ENCODE results near the gene MS4A3.

MS4A3 gene

DNA sequence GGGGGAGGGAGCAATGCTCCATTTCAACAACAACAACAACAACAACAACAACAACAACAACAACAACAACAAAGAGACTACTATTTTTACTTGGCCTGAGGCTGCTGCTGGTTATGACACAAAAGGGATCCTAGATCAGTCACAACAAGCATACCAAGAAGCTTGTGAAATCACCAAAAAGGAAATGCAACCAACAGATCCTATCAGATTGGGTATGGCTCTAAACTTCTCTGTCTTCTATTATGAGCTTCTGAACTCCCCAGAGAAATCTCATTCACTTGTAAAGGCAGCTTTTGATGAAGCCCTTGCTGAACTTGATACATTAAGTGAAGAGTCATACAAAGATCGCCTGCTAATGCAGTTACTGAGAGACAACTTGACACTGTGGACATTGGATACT, 21.5 kb downstream of the MS4A3 start:
- TF ChIP-seq, protein P1, sequence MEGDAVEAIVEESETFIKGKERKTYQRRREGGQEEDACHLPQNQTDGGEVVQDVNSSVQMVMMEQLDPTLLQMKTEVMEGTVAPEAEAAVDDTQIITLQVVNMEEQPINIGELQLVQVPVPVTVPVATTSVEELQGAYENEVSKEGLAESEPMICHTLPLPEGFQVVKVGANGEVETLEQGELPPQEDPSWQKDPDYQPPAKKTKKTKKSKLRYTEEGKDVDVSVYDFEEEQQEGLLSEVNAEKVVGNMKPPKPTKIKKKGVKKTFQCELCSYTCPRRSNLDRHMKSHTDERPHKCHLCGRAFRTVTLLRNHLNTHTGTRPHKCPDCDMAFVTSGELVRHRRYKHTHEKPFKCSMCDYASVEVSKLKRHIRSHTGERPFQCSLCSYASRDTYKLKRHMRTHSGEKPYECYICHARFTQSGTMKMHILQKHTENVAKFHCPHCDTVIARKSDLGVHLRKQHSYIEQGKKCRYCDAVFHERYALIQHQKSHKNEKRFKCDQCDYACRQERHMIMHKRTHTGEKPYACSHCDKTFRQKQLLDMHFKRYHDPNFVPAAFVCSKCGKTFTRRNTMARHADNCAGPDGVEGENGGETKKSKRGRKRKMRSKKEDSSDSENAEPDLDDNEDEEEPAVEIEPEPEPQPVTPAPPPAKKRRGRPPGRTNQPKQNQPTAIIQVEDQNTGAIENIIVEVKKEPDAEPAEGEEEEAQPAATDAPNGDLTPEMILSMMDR (IDR thresholded peaks at IDR 0.05) = no peak
- no peak for TF ChIP-seq ZFX (IDR thresholded peaks at IDR 0.05; ENCODE audit: borderline replicate concordance)
- no peak overlapping the region for H3K27ac ChIP-seq

DNA sequence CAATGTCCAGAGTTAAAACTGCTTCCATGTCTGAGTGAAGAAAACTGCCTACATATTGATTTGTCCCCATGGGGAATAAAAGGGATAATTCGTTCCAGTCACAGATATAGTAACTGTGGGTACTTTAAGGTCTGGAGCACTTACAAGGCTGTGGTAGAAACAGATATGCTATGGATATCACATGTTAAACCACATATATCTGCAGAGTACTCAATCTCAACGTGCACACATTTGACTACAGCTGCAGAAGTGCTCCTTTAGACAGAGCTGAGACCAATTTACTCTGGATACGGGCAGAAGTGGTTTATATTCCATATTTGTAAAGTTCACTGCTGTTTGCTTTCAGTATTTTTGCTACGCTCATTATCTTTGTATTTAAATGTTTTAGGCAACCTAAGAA, 22.3 kb downstream of the MS4A3 start:
- TF ChIP-seq ZFX (IDR thresholded peaks at IDR 0.05; ENCODE audit: borderline replicate concordance) = no peak
- TF ChIP-seq, protein P1 (IDR thresholded peaks at IDR 0.05) = no peak
- H3K27ac ChIP-seq = no peak overlapping the region

DNA sequence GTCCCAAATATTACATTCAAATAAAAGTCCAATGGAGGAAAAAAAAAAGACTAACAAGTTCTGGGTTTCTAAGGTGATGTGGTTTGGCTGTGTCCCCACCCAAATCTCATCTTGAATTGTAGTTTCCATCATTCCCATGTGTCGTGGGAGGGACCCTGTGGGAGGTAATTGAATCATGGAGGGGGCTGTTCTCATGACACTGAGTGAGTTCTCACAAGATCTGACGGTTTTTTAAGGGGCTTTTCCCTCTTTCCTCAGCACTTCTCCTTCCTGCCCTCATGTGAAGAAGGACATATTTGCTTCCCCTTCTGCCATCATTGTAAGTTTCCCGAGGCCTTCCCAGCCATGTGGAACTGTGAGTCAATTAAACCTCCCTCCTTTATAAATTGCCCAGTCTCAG, 24.1 kb downstream of the MS4A3 start:
- TF ChIP-seq, protein P1 (IDR thresholded peaks at IDR 0.05) = no peak
- TF ChIP-seq ZFX (IDR thresholded peaks at IDR 0.05; ENCODE audit: borderline replicate concordance) = no peak
- H3K27ac ChIP-seq = no peak overlapping the region

DNA sequence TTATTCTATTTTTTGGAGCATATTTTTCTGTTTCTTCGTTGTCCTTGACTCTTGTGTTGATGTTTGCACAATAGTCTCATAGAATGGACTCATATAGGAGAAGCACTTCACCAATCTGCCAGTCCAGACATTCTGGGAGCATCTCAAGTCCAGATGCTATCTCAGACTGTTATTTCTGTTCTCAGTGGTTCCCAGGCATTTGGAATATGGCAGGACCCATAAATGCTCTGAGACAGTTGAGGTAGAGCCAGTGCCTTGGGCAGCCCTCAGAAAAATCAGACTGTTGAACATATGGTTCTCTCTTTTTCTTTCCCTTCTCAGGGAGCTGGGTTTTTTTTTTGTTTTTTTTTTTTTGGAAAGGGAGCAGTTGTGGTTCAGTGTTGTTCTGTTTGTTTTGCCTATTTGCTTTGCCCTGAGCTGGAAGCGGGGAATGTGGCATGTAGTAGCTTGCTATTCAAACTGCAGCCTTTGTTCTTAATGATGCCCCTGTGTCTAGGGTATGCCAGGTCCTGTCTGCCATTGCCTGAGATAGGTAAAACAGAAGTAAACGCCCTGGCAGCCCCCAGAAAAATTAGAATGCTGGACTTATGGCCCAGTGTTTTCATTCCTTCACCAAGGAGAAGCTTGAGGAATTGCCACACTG, 28.3 kb downstream of the MS4A3 start:
- TF ChIP-seq, protein P1 (IDR thresholded peaks at IDR 0.05) = no peak
- no peak for TF ChIP-seq ZFX (IDR thresholded peaks at IDR 0.05; ENCODE audit: borderline replicate concordance)
- no peak overlapping the region for H3K27ac ChIP-seq

DNA sequence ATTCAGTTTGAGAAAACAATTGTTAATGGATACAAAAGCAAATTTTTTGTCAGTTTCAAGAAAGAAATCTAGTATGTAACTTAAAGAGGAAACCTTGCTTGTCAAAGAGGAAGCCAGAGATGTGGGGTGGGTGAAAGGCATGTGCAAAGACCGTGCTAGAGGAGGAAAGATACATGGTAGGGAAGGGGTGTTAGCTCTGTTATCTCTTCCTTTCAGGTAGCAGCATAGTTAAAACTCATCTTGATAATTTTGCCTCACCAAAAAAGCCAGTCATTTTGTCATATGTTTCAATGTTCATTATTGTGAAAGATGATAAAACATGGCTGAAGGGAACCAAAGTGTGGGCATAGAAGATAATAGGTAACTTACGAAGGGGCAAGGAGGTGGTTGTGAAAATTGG, 29.4 kb downstream of the MS4A3 start:
- TF ChIP-seq, protein P1 (IDR thresholded peaks at IDR 0.05) = no peak
- no peak for TF ChIP-seq ZFX (IDR thresholded peaks at IDR 0.05; ENCODE audit: borderline replicate concordance)
- H3K27ac ChIP-seq = no peak overlapping the region

DNA sequence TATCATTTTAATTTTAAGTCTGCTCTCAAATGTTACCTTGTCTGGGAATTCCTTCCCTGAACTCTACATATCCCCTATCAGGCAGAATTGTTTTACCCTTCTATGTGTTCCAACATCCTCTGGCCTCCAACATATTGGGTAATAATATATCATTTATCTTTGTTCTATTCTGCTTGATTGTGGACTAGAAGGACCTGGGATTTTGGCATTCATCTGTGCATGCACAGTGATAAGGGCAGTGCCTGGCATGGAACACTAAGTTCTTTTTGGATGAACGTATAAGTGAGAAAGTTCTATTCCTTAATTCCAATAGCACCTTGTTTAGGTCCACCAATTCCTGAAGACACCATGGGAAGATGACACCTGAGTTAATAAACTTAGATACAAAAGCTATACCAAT, 30.8 kb downstream of the MS4A3 start:
- H3K27ac ChIP-seq = no peak overlapping the region
- TF ChIP-seq, protein P1 (IDR thresholded peaks at IDR 0.05) = no peak
- TF ChIP-seq ZFX (IDR thresholded peaks at IDR 0.05; ENCODE audit: borderline replicate concordance) = no peak

DNA sequence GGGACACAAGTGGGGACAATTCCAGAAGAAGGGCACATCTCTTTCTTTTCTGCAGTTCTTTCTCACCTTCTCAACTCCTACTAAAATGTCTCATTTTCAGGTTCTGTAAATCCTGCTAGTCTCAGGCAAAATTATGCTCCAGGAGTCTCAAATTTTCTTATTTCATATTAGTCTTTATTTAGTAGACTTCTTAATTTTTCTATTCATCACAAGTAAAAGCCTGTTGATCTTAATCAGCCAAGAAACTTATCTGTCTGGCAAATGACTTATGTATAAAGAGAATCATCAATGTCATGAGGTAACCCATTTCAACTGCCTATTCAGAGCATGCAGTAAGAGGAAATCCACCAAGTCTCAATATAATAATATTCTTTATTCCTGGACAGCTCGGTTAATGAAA, 31.9 kb downstream of the MS4A3 start, which contains the start of gene MS4A2:
MS4A2 (plus strand) TSS at position 301 of the 400 bp plus-strand sequence. CDS start 102 bp downstream, outside the sequence.
- H3K27ac ChIP-seq = no peak within 1 kb of the TSS
- TF ChIP-seq ZFX (IDR thresholded peaks at IDR 0.05; ENCODE audit: borderline replicate concordance) = no peak
